ENCODE results near the gene SMYD5. TPM values are rescaled to one million over a fixed set of nuclear protein-coding genes. Genes with fewer than 3 reads are reported as not detected.

Gene SMYD5
- total and polyA plus RNA-seq, 2 donors (not counting 3 experiments of a cell fraction or from before 2014, with no cell fraction given): 16.2 to 31.7 TPM

DNA sequence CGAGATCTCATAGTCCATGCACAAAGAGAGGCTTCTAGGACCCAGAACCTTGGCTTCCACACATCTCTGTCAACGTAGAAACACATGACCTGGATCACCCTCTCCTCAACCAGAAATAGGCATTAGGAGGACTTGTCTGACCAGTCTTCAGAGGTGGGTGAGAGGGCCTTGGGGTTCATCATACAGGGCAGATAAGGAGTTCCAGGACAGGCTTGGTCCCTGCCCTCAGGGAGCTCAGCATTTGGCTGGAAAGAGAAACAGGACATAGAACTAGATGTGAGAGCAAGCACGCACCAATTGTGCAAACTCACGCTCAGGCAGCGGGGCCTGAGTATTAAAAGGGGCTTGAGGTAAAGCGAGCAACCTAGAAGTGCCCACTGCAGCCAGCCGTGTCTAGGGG, 40.3 kb upstream of the SMYD5 start:
- TF ChIP-seq, protein P1, sequence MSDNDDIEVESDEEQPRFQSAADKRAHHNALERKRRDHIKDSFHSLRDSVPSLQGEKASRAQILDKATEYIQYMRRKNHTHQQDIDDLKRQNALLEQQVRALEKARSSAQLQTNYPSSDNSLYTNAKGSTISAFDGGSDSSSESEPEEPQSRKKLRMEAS (IDR thresholded peaks at IDR 0.05; ENCODE audit: insufficient read depth, insufficient read length): no peak
- ChIA-PET POLR2A (no interaction called here), CTCF (interaction anchor here (1.1 to 3.2 kb wide), 3 partner anchors 10 to 280 kb away, joined by 5 to 11 read pairs (median 6); no protein-coding TSS in a partner anchor)
- no peak overlapping the region for H3K4me2 ChIP-seq (ENCODE audit: insufficient read depth, low read length)
- H4K20me1 ChIP-seq (replicated peaks; ENCODE audit: control insufficient read depth, extremely low read depth, insufficient read depth, low read length): no peaks in the 10 kb centered on the region
- no peaks in the 10 kb centered on the region for H3K36me3 ChIP-seq (ENCODE audit: control insufficient read depth in 2 of 2, extremely low read depth in 1 of 2, insufficient read depth in 2 of 2, low read length in 2 of 2)
- dilution Hi-C loops (cut with MboI; ENCODE audit: extremely low pct_ligation_motif_present, low sequenced_read_pairs): no loop called here
- H3K27me3 ChIP-seq (ENCODE audit: control insufficient read depth in 2 of 2, insufficient read depth in 2 of 2, low read length in 2 of 2): peaks cover 0 to 2% of the 10 kb centered on the region in 2 experiments
- BruUV-seq (replicated peaks): no TSS peak
- peaks cover 32% of the 10 kb centered on the region for H3K4me1 ChIP-seq (ENCODE audit: control insufficient read depth, extremely low read depth, insufficient read depth, low read length)
- H2AFZ ChIP-seq (ENCODE audit: low read depth, low read length): no peak overlapping the region
- H3K79me2 ChIP-seq (ENCODE audit: control insufficient read depth, insufficient read depth, low read length): no peaks in the 10 kb centered on the region
- no peak overlapping the region for H3K9ac ChIP-seq (replicated peaks; ENCODE audit: extremely low read depth, insufficient read depth, low read length)
- no peaks in the 10 kb centered on the region for H3K9me3 ChIP-seq (replicated peaks; ENCODE audit: control insufficient read depth, insufficient read depth, low read length)
- FAIRE-seq (no peak), DNase-seq (ENCODE audit: low read depth, low spot score) (no peak)
- H3K4me3 ChIP-seq (replicated peaks in 1 of 3; ENCODE audit: insufficient read depth in 1 of 3, low read depth in 1 of 3, low read length in 3 of 3): no peak overlapping the region
- no peak overlapping the region for H3K27ac ChIP-seq (ENCODE audit: insufficient read depth, low read depth, low read length)
- intact Hi-C loops (cut with micrococcal nuclease): no loop called here
- no peaks in the 10 kb centered on the region for H3K9me1 ChIP-seq (replicated peaks; ENCODE audit: control insufficient read depth, extremely low read depth, insufficient read depth, low read length)

- Histone ChIP-seq H3K4me1 (ENCODE audit: control insufficient read depth, extremely low read depth, insufficient read depth, low read length) (peaks cover 32% of the 10 kb centered on the region), H3K4me3 (replicated peaks in 1 of 3; ENCODE audit: insufficient read depth in 1 of 3, low read depth in 1 of 3, low read length in 3 of 3) (no peak overlapping the region), H4K20me1 (replicated peaks; ENCODE audit: control insufficient read depth, extremely low read depth, insufficient read depth, low read length) (no peaks in the 10 kb centered on the region), H3K79me2 (ENCODE audit: control insufficient read depth, insufficient read depth, low read length) (no peaks in the 10 kb centered on the region), H3K27me3 (ENCODE audit: control insufficient read depth in 2 of 2, insufficient read depth in 2 of 2, low read length in 2 of 2) (peaks cover 2 to 4% of the 10 kb centered on the region in 2 experiments), H3K9me1 (replicated peaks; ENCODE audit: control insufficient read depth, extremely low read depth, insufficient read depth, low read length) (no peaks in the 10 kb centered on the region), H2AFZ (ENCODE audit: low read depth, low read length) (no peak overlapping the region), H3K9ac (replicated peaks; ENCODE audit: extremely low read depth, insufficient read depth, low read length) (no peak overlapping the region), H3K4me2 (ENCODE audit: insufficient read depth, low read length) (no peak overlapping the region), H3K9me3 (replicated peaks; ENCODE audit: control insufficient read depth, insufficient read depth, low read length) (no peaks in the 10 kb centered on the region), H3K36me3 (ENCODE audit: control insufficient read depth in 2 of 2, extremely low read depth in 1 of 2, insufficient read depth in 2 of 2, low read length in 2 of 2) (no peaks in the 10 kb centered on the region), H3K27ac (ENCODE audit: insufficient read depth, low read depth, low read length) (no peak overlapping the region)
- intact Hi-C loops (cut with micrococcal nuclease): no loop called here
- BruUV-seq (replicated peaks): no TSS peak
- FAIRE-seq (no peak), DNase-seq (ENCODE audit: low read depth, low spot score) (no peak)
- dilution Hi-C loops (cut with MboI; ENCODE audit: extremely low pct_ligation_motif_present, low sequenced_read_pairs): no loop called here
- ChIA-PET CTCF (interaction anchor here (1.1 to 4.2 kb wide), 5 partner anchors 10 to 281 kb away, joined by 5 to 261 read pairs (median 11); no protein-coding TSS in a partner anchor), POLR2A (no interaction called here)
- TF ChIP-seq FOS (IDR thresholded peaks at IDR 0.05; ENCODE audit: borderline replicate concordance, insufficient read depth, low read length) (no peak), MYC (IDR thresholded peaks at IDR 0.05; ENCODE audit: low read depth, low read length) (no peak), EZH2 (IDR thresholded peaks at IDR 0.05; ENCODE audit: borderline replicate concordance, low read depth, low read length, severe bottlenecking) (no peak)
- TF ChIP-seq, protein P1 (IDR thresholded peaks at IDR 0.05; ENCODE audit: insufficient read depth, insufficient read length): no peak
- TF ChIP-seq, protein P2, sequence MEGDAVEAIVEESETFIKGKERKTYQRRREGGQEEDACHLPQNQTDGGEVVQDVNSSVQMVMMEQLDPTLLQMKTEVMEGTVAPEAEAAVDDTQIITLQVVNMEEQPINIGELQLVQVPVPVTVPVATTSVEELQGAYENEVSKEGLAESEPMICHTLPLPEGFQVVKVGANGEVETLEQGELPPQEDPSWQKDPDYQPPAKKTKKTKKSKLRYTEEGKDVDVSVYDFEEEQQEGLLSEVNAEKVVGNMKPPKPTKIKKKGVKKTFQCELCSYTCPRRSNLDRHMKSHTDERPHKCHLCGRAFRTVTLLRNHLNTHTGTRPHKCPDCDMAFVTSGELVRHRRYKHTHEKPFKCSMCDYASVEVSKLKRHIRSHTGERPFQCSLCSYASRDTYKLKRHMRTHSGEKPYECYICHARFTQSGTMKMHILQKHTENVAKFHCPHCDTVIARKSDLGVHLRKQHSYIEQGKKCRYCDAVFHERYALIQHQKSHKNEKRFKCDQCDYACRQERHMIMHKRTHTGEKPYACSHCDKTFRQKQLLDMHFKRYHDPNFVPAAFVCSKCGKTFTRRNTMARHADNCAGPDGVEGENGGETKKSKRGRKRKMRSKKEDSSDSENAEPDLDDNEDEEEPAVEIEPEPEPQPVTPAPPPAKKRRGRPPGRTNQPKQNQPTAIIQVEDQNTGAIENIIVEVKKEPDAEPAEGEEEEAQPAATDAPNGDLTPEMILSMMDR (IDR thresholded peaks at IDR 0.05; ENCODE audit: extremely low read depth in 1 of 2, insufficient read depth in 1 of 2, low read depth in 1 of 2, low read length in 2 of 2): no peak
These were observed 39.8 kb upstream of the SMYD5 start for GRCh38 chr2:73174244-73174643.
